COLO668 (cell line): ENCODE measurements around the gene TMEM156.
"Not testable (repeated sequence)": the region's sequence is repeated elsewhere in the genome, so short reads cannot be mapped to it uniquely, and the experiment has no call there.

Experiments used
- DNase-seq: peaks from one replicate; lab custom pipeline; 2025; ENCODE audit not compliant: unreplicated experiment; lab: John Stamatoyannopoulos, UW

TMEM156 gene

GRCh38 chr4:39043861-39044363 lies 11.7 kb upstream of the TMEM156 start:
- no peak for DNase-seq

GRCh38 chr4:39043058-39043860 lies 11.1 kb upstream of the TMEM156 start:
- DNase-seq: no peak

- no peak for DNase-seq
These were observed 10.2 kb upstream of the TMEM156 start for GRCh38 chr4:39042366-39042765.

GRCh38 chr4:39039108-39039507 lies 6.9 kb upstream of the TMEM156 start:
- DNase-seq: no peak

- no peak for DNase-seq
These were observed 5.7 kb upstream of the TMEM156 start for GRCh38 chr4:39037941-39038340.

- no peak for DNase-seq
These were observed 5.2 kb upstream of the TMEM156 start for GRCh38 chr4:39037491-39037825.

- no peak for DNase-seq
These were observed 4.0 kb upstream of the TMEM156 start for GRCh38 chr4:39036172-39036571.

GRCh38 chr4:39031590-39032020 lies 604 bp downstream of the TMEM156 start:
- not testable (repeated sequence) for DNase-seq

GRCh38 chr4:39030725-39031124 lies 1.5 kb downstream of the TMEM156 start:
- no peak for DNase-seq

GRCh38 chr4:39029752-39030694 lies 2.2 kb downstream of the TMEM156 start:
- DNase-seq: no peak

- DNase-seq: no peak
These were observed 6.1 kb downstream of the TMEM156 start for GRCh38 chr4:39026096-39026495.

GRCh38 chr4:39025552-39026085 lies 6.6 kb downstream of the TMEM156 start:
- no peak for DNase-seq

- no peak for DNase-seq
These were observed 7.8 kb downstream of the TMEM156 start for GRCh38 chr4:39024311-39024865.

GRCh38 chr4:39023059-39023458 lies 9.2 kb downstream of the TMEM156 start:
- DNase-seq: no peak

- no peak for DNase-seq
These were observed 10.0 kb downstream of the TMEM156 start for GRCh38 chr4:39022241-39022640.

- DNase-seq: no peak
These were observed 10.6 kb downstream of the TMEM156 start for GRCh38 chr4:39021631-39022030.

- no peak for DNase-seq
These were observed 12.1 kb downstream of the TMEM156 start for GRCh38 chr4:39020130-39020529.

GRCh38 chr4:39014028-39014427 lies 18.2 kb downstream of the TMEM156 start:
- DNase-seq: no peak

GRCh38 chr4:39004758-39005157 lies 27.5 kb downstream of the TMEM156 start:
- no peak for DNase-seq

GRCh38 chr4:39002058-39002457 lies 30.2 kb downstream of the TMEM156 start:
- DNase-seq: not testable (repeated sequence)

- no peak for DNase-seq
These were observed 36.6 kb downstream of the TMEM156 start for GRCh38 chr4:38995660-38996005.
